PC-3 (cell line): ENCODE measurements around the gene ASB18.

ENCODE experiments used
- EZH2 ChIP-seq: fragments of 300-600 bp; sonication (generic); IDR thresholded peaks from one replicate; pipeline ENCODE4 v1.6.1; 2017; ENCODE audit warnings: antibody characterized with exemption, mild to moderate bottlenecking, low read length; ENCODE audit not compliant: unreplicated experiment
- TF ChIP-seq, protein P1 (sequence below): fragments of 300-600 bp; sonication (generic); conservative IDR thresholded peaks from 2 replicates; pipeline ENCODE4 v1.5.1; 2017; ENCODE audit warnings: antibody characterized with exemption, low read depth, mild to moderate bottlenecking, low read length

DNA sequence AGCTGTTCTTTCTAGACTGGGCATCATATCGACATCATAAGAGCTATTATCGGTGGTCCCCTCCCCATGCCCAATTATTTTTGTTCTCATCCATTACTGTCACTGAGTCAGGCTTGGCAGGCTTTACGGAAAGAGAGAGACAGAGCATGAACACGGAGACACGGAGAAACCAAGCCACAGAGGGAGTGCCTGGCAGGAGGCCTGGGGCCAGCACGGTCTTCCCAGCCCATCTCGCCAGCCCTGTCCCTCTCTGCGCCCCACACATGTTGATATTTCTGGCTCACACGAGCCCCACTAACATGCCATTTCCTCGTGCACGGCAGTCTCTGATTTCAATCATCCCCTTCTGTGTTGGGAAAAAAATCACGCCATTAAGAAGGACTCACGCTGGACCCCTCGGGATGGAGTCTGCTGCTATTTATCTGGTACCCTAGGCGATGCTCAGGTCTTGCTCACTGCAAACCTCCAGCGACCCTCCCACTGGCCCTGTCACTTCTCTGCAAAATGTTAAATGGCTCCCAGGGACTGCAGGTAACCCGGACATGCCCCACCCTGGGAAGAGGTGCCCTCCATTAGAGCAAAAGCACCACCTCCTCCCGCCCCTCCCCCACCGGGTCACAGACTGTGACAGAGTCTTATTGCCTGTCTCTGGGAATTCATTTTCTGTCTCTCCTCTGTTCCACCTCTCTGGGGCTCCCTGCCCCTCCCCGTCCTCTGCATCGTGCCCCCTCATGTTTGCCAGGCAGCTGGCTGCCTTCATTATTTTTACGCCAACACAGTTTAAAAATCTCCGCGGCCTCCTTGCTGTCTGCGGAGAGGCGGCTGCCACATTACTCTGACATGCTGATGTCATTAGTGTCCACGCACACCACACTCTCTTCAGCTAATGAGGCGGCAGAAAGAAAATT is 55.9 kb downstream of the ASB18 start:
- no peak for TF ChIP-seq EZH2
- TF ChIP-seq, protein P1, sequence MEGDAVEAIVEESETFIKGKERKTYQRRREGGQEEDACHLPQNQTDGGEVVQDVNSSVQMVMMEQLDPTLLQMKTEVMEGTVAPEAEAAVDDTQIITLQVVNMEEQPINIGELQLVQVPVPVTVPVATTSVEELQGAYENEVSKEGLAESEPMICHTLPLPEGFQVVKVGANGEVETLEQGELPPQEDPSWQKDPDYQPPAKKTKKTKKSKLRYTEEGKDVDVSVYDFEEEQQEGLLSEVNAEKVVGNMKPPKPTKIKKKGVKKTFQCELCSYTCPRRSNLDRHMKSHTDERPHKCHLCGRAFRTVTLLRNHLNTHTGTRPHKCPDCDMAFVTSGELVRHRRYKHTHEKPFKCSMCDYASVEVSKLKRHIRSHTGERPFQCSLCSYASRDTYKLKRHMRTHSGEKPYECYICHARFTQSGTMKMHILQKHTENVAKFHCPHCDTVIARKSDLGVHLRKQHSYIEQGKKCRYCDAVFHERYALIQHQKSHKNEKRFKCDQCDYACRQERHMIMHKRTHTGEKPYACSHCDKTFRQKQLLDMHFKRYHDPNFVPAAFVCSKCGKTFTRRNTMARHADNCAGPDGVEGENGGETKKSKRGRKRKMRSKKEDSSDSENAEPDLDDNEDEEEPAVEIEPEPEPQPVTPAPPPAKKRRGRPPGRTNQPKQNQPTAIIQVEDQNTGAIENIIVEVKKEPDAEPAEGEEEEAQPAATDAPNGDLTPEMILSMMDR: no peak
